ENCODE data around the gene SHBG.

Gene SHBG

DNA sequence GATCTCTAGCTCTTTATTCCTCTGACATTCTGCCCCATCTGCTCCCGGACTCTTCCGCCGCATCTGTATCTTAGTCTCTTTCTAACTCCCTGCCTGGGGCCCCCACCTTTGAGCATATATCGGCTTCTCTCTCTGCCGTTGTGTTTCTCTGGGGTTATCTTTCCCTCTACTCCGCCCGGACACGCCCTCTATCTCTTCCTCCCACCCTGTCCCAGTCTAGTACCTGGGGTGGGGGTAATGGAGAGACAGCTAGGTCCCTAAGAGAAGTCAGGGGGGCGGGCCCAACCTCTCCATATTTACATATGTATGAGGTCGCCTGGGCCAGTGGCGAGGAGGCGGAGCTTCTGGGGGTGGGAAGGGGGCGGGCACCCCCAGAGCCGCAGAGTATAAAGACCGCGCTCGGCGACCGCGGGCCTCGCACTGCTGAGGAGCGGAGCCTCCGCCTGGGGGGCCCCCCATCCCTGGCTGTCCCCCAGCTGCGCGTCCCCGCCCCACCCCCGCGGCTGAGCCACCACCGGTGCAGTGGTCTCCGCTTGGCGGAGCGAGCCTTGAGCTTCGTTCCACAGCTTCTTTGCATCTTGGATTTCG is 20.7 kb downstream of the SHBG start, which contains the start of gene ATP1B2:
ATP1B2 (plus strand) TSS at position 418 of the 588 bp plus-strand sequence. CDS start 593 bp downstream, outside the sequence.
- H3K4me3 ChIP-seq (ENCODE audit: low read depth, low read length), result peak within 1 kb of the TSS; percentile 43
- peak; percentile 29 for DNase-seq (ENCODE audit: low read depth)
- TF ChIP-seq, protein P1, sequence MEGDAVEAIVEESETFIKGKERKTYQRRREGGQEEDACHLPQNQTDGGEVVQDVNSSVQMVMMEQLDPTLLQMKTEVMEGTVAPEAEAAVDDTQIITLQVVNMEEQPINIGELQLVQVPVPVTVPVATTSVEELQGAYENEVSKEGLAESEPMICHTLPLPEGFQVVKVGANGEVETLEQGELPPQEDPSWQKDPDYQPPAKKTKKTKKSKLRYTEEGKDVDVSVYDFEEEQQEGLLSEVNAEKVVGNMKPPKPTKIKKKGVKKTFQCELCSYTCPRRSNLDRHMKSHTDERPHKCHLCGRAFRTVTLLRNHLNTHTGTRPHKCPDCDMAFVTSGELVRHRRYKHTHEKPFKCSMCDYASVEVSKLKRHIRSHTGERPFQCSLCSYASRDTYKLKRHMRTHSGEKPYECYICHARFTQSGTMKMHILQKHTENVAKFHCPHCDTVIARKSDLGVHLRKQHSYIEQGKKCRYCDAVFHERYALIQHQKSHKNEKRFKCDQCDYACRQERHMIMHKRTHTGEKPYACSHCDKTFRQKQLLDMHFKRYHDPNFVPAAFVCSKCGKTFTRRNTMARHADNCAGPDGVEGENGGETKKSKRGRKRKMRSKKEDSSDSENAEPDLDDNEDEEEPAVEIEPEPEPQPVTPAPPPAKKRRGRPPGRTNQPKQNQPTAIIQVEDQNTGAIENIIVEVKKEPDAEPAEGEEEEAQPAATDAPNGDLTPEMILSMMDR (conservative IDR thresholded peaks at IDR 0.05; ENCODE audit: low read depth, low read length), result no peak

DNA sequence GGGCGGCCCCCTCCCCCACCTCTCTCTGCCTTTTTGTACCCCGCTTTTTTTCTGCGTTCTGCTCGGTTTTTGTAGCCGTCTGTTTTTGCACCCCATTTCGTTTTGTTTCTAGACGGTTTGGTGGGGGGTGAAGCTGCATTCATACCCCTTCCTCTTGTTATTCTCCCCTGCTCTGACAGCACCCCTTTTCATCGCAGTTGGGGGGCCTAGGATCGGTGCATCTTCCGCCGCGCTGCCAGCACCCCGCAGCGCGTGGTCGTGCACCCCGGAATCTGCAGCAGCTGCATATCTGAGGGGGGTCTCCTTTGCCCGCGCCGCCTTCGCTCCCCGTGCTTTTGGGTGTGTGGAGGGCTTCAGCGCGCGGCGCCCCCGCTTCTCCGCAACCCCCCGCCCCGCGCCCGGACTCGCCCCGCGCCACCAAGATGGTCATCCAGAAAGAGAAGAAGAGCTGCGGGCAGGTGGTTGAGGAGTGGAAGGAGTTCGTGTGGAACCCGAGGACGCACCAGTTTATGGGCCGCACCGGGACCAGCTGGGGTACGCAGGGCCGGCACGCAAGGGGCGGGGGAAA is 21.2 kb downstream of the SHBG start:
- peak overlapping the region; percentile 43 for H3K4me3 ChIP-seq (ENCODE audit: low read depth, low read length)
- DNase-seq (ENCODE audit: low read depth), result no peak

DNA sequence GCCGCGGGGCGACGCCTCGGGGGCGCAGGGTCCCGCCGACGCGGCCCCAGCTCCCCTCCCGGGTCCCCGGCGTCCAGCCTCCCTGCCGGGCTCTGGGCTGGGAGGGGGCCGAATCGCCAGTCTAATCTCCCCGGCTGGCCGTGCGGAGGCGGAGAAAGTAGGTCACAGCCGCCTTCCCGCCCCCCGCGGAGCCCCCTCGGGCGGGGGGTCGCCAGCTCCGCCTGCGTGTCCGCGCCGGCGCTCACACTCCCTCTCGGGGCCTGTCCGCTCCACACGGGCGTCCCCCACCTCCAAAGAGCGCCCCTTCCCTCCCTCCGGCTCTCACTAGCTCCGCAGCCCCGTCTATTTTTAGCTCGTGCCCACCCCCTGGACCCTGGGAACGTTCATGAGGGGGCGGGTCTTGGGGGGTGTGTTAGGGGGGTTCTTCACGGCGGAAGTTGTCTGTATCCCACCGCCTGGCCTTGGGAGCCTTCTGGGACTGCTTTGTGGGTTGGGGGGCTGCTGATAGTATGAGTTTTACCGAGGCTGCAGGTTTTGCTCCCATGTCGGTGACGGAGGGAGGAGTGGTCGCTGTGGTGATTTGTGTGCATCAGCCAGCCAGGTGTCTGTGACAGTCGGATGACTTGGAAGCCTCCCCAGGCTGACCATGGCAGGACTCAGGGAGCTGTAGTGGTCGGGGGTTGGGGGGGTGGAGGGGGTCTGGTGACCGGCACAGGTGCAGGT is 21.9 kb downstream of the SHBG start:
- no peak for DNase-seq (ENCODE audit: low read depth)
- TF ChIP-seq, protein P1 (conservative IDR thresholded peaks at IDR 0.05; ENCODE audit: low read depth, low read length), result no peak
- H3K4me3 ChIP-seq (ENCODE audit: low read depth, low read length), result peak overlapping the region; percentile 43

More for the DNA sequence above, 21.2 kb downstream of the SHBG start:
- TF ChIP-seq, protein P1 (conservative IDR thresholded peaks at IDR 0.05; ENCODE audit: low read depth, low read length), result no peak

DNA sequence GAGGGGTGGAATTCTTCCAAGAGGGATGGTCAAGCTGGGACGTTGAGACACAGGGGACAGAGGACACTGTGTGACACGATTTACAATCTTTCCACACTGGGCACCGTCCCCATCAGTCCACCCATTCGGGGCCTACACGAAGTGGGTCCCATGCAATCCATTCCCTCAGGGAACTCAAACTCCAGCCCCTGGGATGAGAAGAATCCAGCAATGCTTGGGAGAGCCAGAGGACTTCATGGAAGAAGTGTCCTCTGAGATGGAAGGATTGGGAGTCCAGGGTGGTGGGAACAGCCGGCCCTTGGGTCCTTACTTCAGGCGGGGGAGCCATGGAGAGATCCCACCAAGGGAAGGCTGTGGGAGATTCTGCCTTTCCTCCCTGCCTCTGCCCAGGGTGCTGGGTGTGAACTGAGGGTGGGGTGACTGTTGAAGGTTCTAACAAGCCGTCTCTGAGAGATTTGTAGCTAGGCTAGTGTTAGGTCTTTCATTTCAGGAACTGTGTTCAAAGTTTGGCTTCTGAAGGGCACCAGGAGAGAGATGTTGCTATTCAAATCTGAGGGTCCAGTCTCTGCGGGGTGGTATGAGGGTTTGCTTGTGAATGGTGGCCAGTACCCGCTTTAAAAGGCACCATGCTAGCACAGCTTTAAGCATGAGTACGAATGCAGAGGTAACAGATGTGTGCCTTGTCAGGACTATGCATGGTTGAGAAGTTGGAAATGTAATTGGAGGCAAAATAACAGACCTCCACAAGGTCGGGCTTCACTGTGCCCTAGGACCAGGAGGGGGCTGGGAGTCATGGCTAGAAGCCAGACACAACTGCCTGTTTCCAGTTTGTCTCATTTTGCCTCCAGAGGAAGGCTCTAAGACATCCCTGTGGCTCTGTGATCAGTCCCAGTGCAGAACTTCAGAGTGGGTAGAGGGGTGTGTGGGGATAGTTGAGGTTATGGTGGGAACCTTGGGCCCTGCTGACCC is 22.7 kb downstream of the SHBG start:
- no peak overlapping the region for H3K4me3 ChIP-seq (ENCODE audit: low read depth, low read length)
- DNase-seq (ENCODE audit: low read depth), result no peak
- TF ChIP-seq, protein P1 (conservative IDR thresholded peaks at IDR 0.05; ENCODE audit: low read depth, low read length), result no peak

DNA sequence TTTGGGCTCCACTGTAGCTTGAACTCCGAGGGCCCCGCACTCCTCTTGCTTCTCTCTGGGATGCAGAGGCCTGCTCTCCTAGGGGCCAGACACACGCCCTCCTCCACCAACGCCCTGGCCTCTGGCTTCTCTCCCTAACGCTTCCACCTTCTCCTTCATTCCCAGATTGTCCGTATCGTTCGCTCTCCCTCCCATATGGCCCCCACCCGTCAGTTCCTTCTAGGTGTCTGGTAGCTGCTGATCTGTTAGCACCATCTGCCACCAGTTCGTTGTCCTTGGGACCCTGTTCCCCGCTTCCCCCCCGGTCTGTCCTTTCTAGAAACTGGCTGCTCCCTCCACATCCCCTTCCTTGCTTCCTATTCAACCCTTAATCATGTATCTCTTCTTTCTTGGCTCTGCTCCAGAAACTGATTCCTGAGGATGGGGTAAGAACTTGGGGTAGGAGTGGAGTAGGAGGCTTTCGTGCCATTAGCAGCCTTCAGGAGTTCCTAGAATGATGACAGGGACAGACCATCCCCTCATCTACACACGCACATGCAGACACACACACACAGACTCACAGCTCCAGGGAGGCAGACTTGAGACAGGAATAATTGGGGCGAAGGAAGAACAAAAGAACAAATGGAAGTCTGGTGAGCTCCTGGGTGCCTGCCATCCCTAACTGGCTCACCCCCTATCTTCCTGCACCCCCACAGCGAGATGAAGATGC is 25.1 kb downstream of the SHBG start:
- TF ChIP-seq, protein P1 (conservative IDR thresholded peaks at IDR 0.05; ENCODE audit: low read depth, low read length), result no peak
- peak; percentile 23 for DNase-seq (ENCODE audit: low read depth)
- H3K4me3 ChIP-seq (ENCODE audit: low read depth, low read length), result no peak overlapping the region

DNA sequence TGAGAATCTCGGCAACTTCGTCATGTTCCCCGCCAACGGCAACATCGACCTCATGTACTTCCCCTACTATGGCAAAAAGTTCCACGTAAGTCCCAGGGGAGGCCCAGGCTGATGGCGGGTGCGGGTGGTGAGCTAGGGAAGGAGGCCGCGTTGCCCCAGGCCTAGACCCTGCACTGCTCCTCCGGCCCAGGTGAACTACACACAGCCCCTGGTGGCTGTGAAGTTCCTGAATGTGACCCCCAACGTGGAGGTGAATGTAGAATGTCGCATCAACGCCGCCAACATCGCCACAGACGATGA is 25.6 kb downstream of the SHBG start:
- TF ChIP-seq, protein P1 (conservative IDR thresholded peaks at IDR 0.05; ENCODE audit: low read depth, low read length), result no peak
- DNase-seq (ENCODE audit: low read depth), result no peak
- H3K4me3 ChIP-seq (ENCODE audit: low read depth, low read length), result no peak overlapping the region

All from choroid plexus epithelial cell (primary cell).